Activated naive CD4-positive, alpha-beta T cell treated with anti-CD3 and anti-CD28 coated beads, Interleukin-2, amount 50 U/mL, for 72 hours (primary cell): ENCODE data around the gene SLC9C2. TPM values are rescaled to one million over a fixed set of nuclear protein-coding genes. Genes with fewer than 3 reads are reported as not detected.
"Not testable (repeated sequence)": the region's sequence is repeated elsewhere in the genome, so short reads cannot be mapped to it uniquely, and the experiment has no call there.

ENCODE experiments used
- ATAC-seq, 2 donors: fragments of 150-1000 bp; cut with Tn5 transposase; 2 replicates each; pipeline ENCODE4 v1.10.0; 2021; ENCODE audit warnings: mild to moderate bottlenecking in 2 of 2, moderate library complexity in 2 of 2
- DNase-seq, 2 donors: peaks; one replicate each; pipeline ENCODE4 v3.0.0; 2021 to 2022; ENCODE audit warnings: low spot score in 2 of 2
- H3K27ac Mint-ChIP-seq, 2 donors: one replicate each; pipeline ENCODE4 v1.8.0; 2022; ENCODE audit warnings: mild to moderate bottlenecking in 2 of 2, mixed read lengths in 2 of 2
- H3K36me3 Mint-ChIP-seq, 2 donors: one replicate each; pipeline ENCODE4 v1.8.0; 2022; ENCODE audit warnings: mixed read lengths in 2 of 2
- H3K9me3 Mint-ChIP-seq, 2 donors: one replicate each; pipeline ENCODE4 v1.8.0; 2022; ENCODE audit warnings: mixed read lengths in 2 of 2
- total RNA-seq, 2 donors: library from RNA; stranded (reverse); gene quantifications; one replicate each; pipeline ENCODE4 v1.2.3, GENCODE V29; 2022

The SLC9C2 gene
- total RNA-seq, 2 donors from 2014 or later = not detected

DNA sequence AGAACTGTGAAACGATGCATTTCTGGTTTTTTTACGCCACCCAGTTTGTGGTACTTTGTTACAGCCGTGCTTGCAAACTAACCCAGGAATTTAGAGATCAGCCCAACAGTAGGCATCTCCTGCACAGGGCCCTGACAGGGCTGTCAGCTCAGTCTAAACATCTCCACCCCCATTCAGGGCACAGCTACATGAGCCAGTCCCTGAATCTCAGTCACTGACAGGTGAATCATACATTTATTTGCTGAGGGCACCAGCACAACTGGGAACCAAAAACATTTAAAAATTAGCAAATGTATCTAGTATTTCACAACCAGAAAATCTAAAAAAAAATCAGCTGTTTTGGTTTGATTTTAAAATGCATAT is 95.0 kb downstream of the SLC9C2 start:
- DNase-seq (no peak), ATAC-seq (no peak)
- no peaks in the 10 kb centered on the region for H3K36me3 Mint-ChIP-seq
- H3K9me3 Mint-ChIP-seq = no peaks in the 10 kb centered on the region
- no peak overlapping the region for H3K27ac Mint-ChIP-seq

DNA sequence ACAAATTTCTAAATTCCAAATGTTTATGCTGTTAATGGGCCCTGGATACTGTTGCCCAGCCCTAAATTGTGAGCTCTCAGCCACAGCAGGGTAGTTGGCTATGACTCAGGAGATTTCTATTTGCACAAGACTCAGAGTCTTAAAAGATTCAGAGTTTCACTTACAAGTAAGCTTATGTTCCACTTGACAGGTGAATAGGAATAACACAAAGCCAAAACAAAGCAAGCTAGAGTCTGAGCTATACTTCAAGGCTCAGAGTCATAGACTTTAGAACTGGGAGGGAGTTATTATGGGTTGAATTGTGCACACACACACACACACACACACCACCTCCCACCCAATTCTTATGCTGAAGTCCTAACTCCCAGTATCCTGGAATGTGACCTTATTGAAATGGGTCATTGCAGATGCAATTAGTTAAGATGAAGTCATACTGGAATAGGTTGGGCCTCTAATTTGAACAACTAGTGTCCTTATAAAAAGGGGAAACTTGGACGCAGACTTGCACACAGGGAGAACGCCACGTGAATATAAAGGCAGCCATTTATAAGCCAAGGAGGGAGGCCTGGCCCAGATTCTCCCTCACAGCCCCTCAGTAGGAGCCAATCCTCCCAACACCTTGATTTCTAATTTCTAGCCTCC is 95.5 kb downstream of the SLC9C2 start:
- Mint-ChIP-seq H3K27ac (no peak overlapping the region), H3K36me3 (no peaks in the 10 kb centered on the region), H3K9me3 (no peaks in the 10 kb centered on the region)
- no peak for DNase-seq
- peak in 1 of 2 donors; percentile 70 for ATAC-seq

DNA sequence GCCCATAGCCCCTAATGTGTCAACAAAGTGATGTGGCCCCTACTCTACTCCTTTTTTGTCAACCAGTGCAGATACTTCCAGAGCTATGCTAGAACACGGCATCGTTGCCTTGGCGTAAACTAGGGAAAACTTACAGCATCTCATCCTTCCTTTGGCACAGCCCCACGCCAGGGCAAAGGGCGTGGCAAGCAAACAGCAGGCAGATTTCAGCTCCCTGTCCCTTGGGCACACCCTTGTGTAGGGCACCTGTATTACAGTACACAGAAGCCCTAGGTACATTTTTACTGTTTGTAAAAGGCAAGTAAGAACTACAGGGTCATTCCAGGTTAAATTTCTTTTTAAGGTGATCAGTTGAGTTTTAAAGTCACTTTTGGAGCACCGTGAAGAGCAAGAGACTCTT is 96.4 kb downstream of the SLC9C2 start:
- no peak for DNase-seq
- no peak for ATAC-seq
- no peaks in the 10 kb centered on the region for H3K36me3 Mint-ChIP-seq
- H3K9me3 Mint-ChIP-seq = no peaks in the 10 kb centered on the region
- H3K27ac Mint-ChIP-seq = no peak overlapping the region

DNA sequence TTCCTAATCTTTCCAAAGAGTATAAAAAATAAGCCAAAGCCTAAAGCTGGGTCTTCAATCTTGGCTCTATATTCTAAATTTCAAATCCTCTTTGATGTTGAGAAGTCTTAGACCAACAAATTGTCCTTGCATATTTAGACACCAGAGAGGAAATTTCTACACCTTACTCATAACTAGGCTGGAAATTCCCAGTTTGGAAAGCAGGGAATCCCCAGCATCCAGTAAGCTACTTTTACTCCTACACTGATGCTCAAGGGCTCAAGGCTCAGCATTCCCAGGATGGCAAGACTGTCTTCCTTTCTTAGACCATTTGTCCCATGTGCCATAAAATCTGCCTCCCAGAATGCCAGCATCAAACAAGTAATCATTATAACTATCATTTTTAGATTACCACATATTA is 97.5 kb downstream of the SLC9C2 start:
- DNase-seq = no peak
- H3K36me3 Mint-ChIP-seq = no peaks in the 10 kb centered on the region

DNA sequence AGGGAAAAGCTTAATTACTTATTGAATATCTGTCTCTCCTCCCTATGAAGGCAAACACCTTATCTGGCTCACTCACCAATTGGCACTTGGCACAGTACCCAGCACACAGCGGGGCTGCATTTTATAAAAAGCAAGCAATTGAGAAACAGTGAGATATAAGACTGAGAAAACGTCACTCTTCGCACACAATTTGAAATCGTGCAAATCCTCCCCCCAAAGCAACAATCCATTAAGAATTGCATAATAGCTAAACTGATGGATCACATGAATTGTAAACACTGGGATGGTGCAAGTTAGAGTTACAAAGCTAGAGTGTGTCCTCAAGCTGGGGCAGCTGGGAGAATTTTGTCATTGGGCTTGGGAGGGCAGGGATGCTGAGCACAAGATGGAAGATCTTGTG is 98.6 kb downstream of the SLC9C2 start:
- ATAC-seq (no peak), DNase-seq (no peak)
- peaks cover 0 to 5% of the 10 kb centered on the region in 2 donors for H3K36me3 Mint-ChIP-seq

More for the DNA sequence above, 97.5 kb downstream of the SLC9C2 start:
- Mint-ChIP-seq H3K9me3 (no peaks in the 10 kb centered on the region), H3K27ac (no peak overlapping the region)
- no peak for ATAC-seq

DNA sequence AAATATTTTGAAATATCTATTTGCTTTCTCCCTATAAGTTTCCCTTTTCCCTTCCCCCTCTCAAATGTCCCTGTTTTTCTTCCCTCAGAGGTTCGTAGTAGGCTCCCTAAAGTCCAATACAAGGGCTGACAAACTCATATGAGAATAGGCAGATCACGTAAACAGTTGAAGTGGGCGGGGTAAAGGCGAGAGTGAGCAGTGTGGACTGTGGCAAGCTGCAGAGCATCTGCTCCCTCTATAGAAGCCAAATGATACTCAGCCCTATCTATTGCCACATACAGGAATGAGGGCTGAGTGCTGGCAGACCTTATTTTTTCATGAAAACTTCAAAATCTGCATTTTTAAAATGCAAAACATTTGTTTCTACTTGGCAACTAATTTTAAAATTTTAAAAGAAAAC is 99.5 kb downstream of the SLC9C2 start:
- Mint-ChIP-seq H3K27ac (no peak overlapping the region), H3K9me3 (no peaks in the 10 kb centered on the region), H3K36me3 (peaks cover 0 to 5% of the 10 kb centered on the region in 2 donors)
- DNase-seq (no peak), ATAC-seq (no peak)

More for the DNA sequence above, 98.6 kb downstream of the SLC9C2 start:
- Mint-ChIP-seq H3K27ac (no peak overlapping the region), H3K9me3 (no peaks in the 10 kb centered on the region)

DNA sequence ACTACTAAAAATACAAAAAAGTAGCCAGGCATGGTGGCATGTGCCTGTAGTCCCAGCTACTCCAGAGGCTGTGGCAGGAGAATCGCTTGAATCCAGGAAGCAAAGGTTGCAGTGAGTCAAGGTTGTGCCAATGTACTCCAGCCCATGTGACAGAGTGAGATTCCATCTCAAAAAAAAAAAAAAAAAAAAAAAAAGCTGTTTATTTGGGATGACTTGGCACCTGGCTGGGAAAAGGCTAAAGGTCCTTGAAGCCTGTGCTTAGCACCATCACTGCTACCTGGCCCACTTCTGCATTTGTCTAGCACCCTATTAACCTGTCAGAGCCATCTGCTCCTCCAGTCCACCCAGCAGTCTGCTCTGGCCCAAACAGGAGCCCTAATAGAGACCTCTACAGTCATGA is 100.8 kb downstream of the SLC9C2 start:
- Mint-ChIP-seq H3K9me3 (no peaks in the 10 kb centered on the region), H3K36me3 (peaks cover 0 to 5% of the 10 kb centered on the region in 2 donors), H3K27ac (peak overlapping the region in 1 of 2 donors; percentile 85)
- ATAC-seq (no peak), DNase-seq (no peak)

DNA sequence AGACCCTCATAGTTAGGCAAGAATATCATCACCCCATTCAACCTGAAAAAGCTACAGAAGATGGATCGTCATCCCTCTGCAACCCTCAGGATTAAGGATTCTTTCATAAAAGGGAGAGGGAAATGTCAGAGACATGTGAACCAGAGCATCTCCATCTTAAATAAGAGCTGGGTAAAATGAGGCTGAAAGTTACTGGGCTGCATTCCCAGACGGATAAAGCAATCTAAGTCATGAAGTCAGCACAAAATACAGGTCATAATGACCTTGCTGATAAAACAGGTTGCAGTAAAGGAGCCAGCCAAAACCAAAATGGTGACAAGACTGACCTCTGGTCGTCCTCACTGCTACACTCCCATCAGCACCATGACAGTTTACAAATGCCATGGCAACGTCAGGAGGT is 103.1 kb downstream of the SLC9C2 start:
- no peak overlapping the region for H3K27ac Mint-ChIP-seq
- no peak for ATAC-seq
- DNase-seq = no peak
- peaks cover 0 to 11% of the 10 kb centered on the region in 2 donors for H3K36me3 Mint-ChIP-seq
- H3K9me3 Mint-ChIP-seq = no peaks in the 10 kb centered on the region

DNA sequence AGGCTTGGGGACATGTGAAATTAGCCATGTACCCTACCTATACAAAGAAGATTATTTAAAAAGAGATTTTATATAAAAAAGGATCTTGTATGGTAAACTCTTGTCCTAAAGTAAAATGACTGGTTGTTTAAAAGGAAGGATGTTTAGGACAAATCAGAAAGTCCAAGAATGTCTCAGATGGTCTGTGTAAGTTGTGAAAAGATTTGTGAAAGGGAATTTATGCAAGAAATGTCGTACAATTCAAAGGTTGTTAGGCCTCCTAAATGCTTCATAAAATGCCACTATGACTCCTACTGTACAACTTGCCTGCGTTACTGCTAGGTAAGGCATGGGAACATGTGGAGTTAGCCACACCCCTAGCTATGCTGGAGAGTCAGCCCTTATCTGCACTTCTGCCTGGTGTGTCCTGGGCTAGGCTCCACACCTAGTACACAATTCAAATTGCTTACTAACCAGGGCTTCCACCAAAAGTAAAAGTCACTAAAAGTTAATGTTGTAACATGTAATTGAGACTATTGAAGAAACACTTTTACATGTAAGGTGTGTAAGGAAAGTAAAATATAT is 106.0 kb downstream of the SLC9C2 start:
- Mint-ChIP-seq H3K27ac (no peak overlapping the region), H3K36me3 (peaks cover 7 to 11% of the 10 kb centered on the region in 2 donors), H3K9me3 (no peaks in the 10 kb centered on the region)
- no peak for DNase-seq
- no peak for ATAC-seq

DNA sequence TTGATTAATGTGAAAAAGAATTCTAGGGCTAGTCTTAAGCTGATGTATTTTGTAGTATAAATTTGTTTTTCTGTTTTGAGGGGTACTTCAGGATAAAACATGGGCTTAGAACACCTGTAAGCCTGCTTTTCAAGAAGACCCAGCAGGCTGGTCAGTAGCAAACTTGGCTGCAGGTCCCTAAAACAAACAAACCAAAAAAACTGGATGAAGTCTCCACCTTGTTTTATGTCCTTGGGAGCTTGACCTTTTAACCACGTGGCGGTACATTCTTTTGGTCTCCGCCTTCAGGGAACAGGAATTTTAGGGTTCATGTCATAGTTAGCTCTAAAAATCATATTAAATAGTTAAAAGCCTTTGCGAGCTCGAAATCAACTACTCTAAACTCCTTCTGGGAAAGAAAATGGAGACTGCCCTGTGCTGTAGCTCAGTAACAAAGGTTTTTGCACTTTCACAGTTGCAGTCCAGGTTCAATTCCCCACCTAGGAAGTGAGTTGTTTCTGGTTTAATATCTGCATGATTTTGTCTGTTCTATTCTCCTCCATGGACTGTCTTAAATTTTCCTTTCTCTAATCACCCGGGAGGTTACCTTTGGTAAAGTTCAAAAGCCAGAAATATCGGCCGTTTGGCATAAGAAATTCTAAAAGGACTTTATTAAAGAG is 107.1 kb downstream of the SLC9C2 start:
- peaks cover 7 to 11% of the 10 kb centered on the region in 2 donors for H3K36me3 Mint-ChIP-seq
- ATAC-seq (no peak), DNase-seq (no peak)
- no peak overlapping the region for H3K27ac Mint-ChIP-seq
- no peaks in the 10 kb centered on the region for H3K9me3 Mint-ChIP-seq

DNA sequence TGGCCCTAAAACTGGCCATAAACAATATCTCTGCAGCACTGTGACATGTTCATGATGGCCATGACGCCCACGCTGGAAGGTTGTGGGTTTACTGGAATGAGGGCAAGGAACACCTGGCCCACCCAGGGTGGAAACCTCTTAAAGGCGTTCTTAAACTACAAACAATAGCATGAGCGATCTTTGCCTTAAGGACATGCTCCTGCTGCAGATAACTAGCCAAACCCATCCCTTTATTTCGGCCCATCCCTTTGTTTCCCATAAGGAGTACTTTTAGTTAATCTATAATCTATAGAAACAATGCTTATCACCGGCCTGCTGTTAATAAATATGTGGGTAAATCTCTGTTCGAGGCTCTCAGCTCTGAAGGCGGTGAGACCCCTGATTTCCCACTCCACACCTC is 109.7 kb downstream of the SLC9C2 start:
- DNase-seq, ATAC-seq, H3K9me3 Mint-ChIP-seq, H3K27ac Mint-ChIP-seq: not testable (repeated sequence)
- peaks cover 7 to 13% of the 10 kb centered on the region in 2 donors for H3K36me3 Mint-ChIP-seq

DNA sequence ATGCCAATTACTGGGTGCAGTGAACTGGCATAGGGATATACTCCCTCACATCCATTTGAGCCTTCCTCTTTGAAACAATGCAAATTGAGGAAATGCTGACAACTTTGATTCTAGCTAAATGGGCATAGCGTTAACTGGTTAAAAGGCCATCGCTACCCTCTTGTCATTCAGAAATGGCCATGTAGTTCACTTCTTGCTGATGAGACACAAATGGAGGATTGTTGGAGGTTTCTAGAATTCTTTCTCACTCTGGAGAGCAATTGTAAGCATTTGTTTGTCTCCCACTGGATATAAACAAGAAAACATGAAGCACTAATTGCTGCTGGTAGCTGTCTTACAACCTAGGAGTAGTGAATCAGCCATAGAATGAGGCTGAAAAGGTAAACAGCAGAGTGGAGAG is 111.4 kb downstream of the SLC9C2 start:
- Mint-ChIP-seq H3K27ac (no peak overlapping the region), H3K9me3 (no peaks in the 10 kb centered on the region), H3K36me3 (peaks cover 7 to 10% of the 10 kb centered on the region in 2 donors)
- no peak for ATAC-seq
- DNase-seq = no peak

DNA sequence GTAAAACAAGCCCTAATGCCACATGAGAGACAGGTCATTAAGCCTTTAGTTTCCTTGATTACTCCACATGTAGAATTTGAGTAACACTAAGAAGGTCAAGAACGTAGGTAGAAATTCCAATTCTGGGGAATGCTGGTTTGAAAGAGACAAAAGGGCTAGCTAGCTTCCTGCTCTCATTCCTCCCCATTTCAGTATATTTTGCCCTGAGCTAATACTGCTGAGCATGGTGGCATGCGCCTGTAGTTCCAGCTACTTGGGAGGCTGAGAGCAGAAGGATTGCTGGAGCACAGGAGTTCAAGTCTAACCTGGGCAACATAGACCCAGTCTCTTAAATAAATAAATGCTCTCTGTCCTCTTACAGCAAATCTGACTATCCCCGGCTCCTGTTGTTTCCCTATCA is 112.9 kb downstream of the SLC9C2 start:
- Mint-ChIP-seq H3K9me3 (no peaks in the 10 kb centered on the region), H3K27ac (no peak overlapping the region), H3K36me3 (peaks cover 15 to 20% of the 10 kb centered on the region in 2 donors)
- DNase-seq (no peak), ATAC-seq (no peak)

DNA sequence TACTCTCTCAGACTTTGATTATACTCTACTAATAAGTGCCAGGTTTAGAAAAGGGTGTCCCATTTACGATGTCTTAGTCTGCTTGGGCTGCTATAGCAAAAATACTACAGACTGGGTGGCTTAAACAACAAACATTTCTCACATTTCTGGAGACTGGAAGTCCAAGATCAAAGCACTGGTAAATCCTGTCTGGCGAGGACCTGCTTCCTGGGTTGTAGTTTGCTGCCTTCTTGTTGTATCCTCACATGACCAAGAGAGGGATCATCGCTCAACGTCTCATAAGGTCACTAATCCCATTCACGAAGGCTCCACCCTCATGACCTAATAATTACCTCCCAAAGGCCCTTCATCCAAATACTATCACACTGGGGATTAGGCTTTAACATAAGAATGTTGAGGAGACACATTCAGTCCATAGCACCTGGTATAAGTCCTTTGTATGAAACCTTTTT is 113.7 kb downstream of the SLC9C2 start:
- ATAC-seq = no peak
- DNase-seq = no peak
- Mint-ChIP-seq H3K9me3 (no peaks in the 10 kb centered on the region), H3K27ac (no peak overlapping the region), H3K36me3 (peaks cover 15 to 20% of the 10 kb centered on the region in 2 donors)

DNA sequence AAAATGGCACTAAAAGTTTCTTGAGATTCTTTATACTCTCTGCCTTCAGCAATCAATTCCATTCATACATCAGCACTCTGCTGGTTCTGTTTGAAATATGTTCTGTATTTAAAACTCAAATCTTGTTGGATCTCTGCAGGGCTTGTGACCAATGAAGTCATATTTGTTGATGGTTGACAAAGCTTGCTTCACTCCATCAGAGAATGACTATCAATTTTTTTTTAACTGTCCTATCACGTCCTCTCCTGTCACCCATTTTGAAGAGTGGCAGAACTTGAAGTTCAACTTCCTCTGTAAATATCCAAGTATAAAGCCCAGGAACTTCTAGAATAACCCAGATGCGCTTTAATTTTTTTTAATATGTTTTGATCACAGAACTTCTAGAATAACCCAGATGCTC is 114.9 kb downstream of the SLC9C2 start:
- Mint-ChIP-seq H3K9me3 (no peaks in the 10 kb centered on the region), H3K36me3 (peaks cover 8 to 20% of the 10 kb centered on the region in 2 donors), H3K27ac (peak overlapping the region in 1 of 2 donors; percentile 30)
- DNase-seq (no peak), ATAC-seq (no peak)

DNA sequence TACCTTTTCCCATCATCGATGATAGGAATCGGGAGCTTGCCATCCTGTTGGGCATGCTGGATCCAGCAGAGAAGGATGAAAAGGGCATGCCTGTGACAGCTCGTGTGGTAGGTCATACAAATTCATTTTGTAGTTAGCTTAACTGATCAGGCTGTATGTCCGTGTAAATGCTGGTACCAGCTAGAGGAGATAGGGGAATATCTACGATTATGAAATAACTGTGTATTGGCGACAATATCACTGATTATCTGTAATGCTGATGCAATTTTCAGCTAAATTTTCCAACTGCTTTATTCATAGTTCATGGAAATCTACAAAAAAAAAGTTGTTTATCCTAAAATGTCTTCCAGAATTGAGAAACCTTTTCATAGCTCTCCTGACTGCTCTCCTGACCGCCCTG is 117.5 kb downstream of the SLC9C2 start:
- no peaks in the 10 kb centered on the region for H3K9me3 Mint-ChIP-seq
- peaks cover 19 to 37% of the 10 kb centered on the region in 2 donors for H3K36me3 Mint-ChIP-seq
- no peak overlapping the region for H3K27ac Mint-ChIP-seq
- DNase-seq (no peak), ATAC-seq (no peak)

DNA sequence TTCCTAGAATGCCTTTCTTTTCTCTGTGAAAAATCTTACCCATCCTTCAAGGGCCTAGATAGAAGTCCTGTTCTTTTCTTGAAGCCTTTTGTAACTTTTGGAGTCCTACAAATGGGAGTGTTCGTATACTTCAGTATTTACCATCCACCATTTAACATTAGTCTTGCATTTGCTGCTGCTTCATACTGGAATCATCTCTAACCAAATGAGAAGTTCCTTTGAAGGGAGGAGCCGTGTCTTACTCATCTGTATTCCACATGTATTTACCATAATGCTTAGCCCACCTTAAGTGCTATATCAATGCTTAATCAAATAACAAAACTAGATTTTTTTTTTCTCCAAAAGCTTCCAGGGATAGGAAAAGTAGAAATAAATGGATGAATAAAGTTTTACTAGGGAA is 118.6 kb downstream of the SLC9C2 start:
- ATAC-seq (no peak), DNase-seq (no peak)
- no peaks in the 10 kb centered on the region for H3K9me3 Mint-ChIP-seq
- no peak overlapping the region for H3K27ac Mint-ChIP-seq
- H3K36me3 Mint-ChIP-seq = peaks cover 19 to 48% of the 10 kb centered on the region in 2 donors

DNA sequence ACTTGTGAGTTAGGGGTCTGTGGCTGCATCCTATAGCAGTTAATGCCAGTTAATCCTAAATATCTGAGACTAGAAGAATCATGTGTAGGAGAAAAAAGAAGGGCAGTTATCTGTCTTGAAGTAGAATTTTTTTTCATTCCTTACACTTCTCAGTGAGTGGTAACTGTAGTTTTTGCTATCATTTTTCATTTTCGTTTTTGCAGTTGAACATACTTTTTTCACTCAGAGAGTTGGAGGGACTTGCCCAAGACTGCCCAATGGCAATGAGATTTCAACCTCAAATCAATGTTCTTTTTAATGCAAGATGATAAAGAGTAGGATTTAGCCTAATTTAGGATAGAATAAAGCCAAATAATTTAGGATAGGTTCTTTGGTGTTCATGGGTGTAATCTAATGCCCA is 120.2 kb downstream of the SLC9C2 start:
- H3K9me3 Mint-ChIP-seq = no peaks in the 10 kb centered on the region
- ATAC-seq (no peak), DNase-seq (no peak)
- peaks cover 28 to 40% of the 10 kb centered on the region in 2 donors for H3K36me3 Mint-ChIP-seq
- no peak overlapping the region for H3K27ac Mint-ChIP-seq
